Natural killer cell (primary cell): ENCODE results near the gene CACNA2D3. TPM values are rescaled to one million over a fixed set of nuclear protein-coding genes. Genes with fewer than 3 reads are reported as not detected.

ENCODE experiments used
- ATAC-seq, 3 donors: fragments of 150-1000 bp in 2 of 3; fragments of 200-7000 bp in 1 of 3; cut with Tn5 transposase; 1 replicate in 1 of 3; 2 replicates in 2 of 3; pipeline ENCODE4 v1.10.0; 2021; ENCODE audit warnings: mild to moderate bottlenecking in 2 of 3, moderate library complexity in 2 of 3
- DNase-seq, 2 donors: peaks; one replicate each; pipeline versions ENCODE4 v3.0.0 to v3.0.0-alpha.2; 2013 to 2021; ENCODE audit warnings: mixed read lengths in 1 of 2
- H3K27ac ChIP-seq: one replicate; pipeline ENCODE4 v1.5.1; 2013; ENCODE audit warnings: mild to moderate bottlenecking, low read length
- H3K27me3 ChIP-seq: one replicate; pipeline ENCODE4 v1.6.1; 2013; ENCODE audit warnings: low read length; ENCODE audit not compliant: control insufficient read depth, insufficient read depth
- H3K36me3 ChIP-seq: one replicate; pipeline ENCODE4 v1.6.1; 2013; ENCODE audit warnings: low read length; ENCODE audit not compliant: control insufficient read depth, insufficient read depth
- H3K4me1 ChIP-seq: one replicate; pipeline ENCODE4 v1.6.1; 2013; ENCODE audit warnings: low read length; ENCODE audit not compliant: control insufficient read depth, insufficient read depth
- H3K4me3 ChIP-seq: one replicate; pipeline ENCODE4 v1.5.1; 2013; ENCODE audit warnings: low read length
- H3K9me3 ChIP-seq: one replicate; pipeline ENCODE4 v1.6.1; 2013; ENCODE audit warnings: low read length; ENCODE audit not compliant: control insufficient read depth, insufficient read depth
- H3K27ac Mint-ChIP-seq, 2 donors: one replicate each; pipeline ENCODE4 v1.8.0; 2022; ENCODE audit warnings: mild to moderate bottlenecking in 2 of 2, mixed read lengths in 2 of 2, moderate library complexity in 1 of 2
- H3K27me3 Mint-ChIP-seq, 2 donors: one replicate each; pipeline ENCODE4 v1.8.0; 2022; ENCODE audit warnings: low read depth in 2 of 2, mixed read lengths in 2 of 2
- H3K36me3 Mint-ChIP-seq: one replicate; pipeline ENCODE4 v1.8.0; 2022; ENCODE audit warnings: mixed read lengths
- H3K4me1 Mint-ChIP-seq, 2 donors: one replicate each; pipeline ENCODE4 v1.8.0; 2022; ENCODE audit warnings: mixed read lengths in 2 of 2
- H3K4me3 Mint-ChIP-seq: one replicate; pipeline ENCODE4 v1.8.0; 2022; ENCODE audit warnings: mild to moderate bottlenecking, moderate library complexity, mixed read lengths
- H3K9me3 Mint-ChIP-seq, 2 donors: one replicate each; pipeline ENCODE4 v1.8.0; 2022; ENCODE audit warnings: mixed read lengths in 2 of 2
- WGBS: methylation state at CpG from one replicate; pipeline ENCODE4 v1.1.7; 2013; ENCODE audit warnings: missing lambda C conversion rate; ENCODE audit not compliant: insufficient coverage; 5-methylcytosine and 5-hydroxymethylcytosine counted together
- intact Hi-C: fragments of 100-400 bp; cut with micrococcal nuclease; formaldehyde crosslinking; loops from one replicate; pipeline ENCODE4 v1.14.2; 2022
- total RNA-seq, 4 donors: library from RNA; stranded (reverse); fragments of 120-200 nt in 1 of 4; gene quantifications; one replicate each; pipeline versions ENCODE4 v1.2.3 to v1.2.4, GENCODE V29; 2013 to 2022
- TF ChIP-seq, protein P1 (sequence below): fragments of 200-600 bp; IDR thresholded peaks from one replicate; pipeline ENCODE4 v1.8.0; 2022; ENCODE audit warnings: antibody characterized with exemption

CACNA2D3 gene
- total RNA-seq, 3 donors from 2014 or later (not counting 1 experiment from before 2014, with no cell fraction given), result 0.49 TPM; not detected in 2

DNA sequence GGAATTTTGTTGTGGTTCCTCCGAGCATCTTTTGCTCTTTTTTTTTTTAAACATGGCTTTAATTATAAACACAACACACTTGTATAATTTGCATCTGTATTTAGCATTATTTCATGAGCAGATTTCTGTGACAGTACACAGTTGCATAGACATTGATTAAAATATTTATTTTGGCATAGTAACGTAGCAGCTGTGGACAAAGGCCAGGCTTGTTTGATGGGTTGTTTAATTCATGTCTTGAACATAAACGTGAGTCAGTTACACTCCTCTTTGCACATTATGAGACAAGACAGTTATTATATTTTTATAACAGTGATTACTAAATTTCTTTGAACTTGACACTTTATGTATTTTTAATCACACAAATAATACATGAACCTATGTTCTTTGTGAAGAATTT is 182.5 kb downstream of the CACNA2D3 start:
- intact Hi-C loops, result no loop called here
- H3K27ac ChIP-seq, result no peak overlapping the region
- no peaks in the 10 kb centered on the region for H3K4me1 ChIP-seq
- DNase-seq (no peak), ATAC-seq (no peak)
- no peaks in the 10 kb centered on the region for H3K4me1 Mint-ChIP-seq
- H3K36me3 Mint-ChIP-seq, result no peaks in the 10 kb centered on the region
- TF ChIP-seq, protein P1, sequence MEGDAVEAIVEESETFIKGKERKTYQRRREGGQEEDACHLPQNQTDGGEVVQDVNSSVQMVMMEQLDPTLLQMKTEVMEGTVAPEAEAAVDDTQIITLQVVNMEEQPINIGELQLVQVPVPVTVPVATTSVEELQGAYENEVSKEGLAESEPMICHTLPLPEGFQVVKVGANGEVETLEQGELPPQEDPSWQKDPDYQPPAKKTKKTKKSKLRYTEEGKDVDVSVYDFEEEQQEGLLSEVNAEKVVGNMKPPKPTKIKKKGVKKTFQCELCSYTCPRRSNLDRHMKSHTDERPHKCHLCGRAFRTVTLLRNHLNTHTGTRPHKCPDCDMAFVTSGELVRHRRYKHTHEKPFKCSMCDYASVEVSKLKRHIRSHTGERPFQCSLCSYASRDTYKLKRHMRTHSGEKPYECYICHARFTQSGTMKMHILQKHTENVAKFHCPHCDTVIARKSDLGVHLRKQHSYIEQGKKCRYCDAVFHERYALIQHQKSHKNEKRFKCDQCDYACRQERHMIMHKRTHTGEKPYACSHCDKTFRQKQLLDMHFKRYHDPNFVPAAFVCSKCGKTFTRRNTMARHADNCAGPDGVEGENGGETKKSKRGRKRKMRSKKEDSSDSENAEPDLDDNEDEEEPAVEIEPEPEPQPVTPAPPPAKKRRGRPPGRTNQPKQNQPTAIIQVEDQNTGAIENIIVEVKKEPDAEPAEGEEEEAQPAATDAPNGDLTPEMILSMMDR, result no peak
- no peak overlapping the region for H3K4me3 Mint-ChIP-seq
- no peaks in the 10 kb centered on the region for H3K9me3 ChIP-seq
- H3K27me3 ChIP-seq, result no peaks in the 10 kb centered on the region
- WGBS, result 75% methylated on average over 2 of the region's 3 CpGs
- no peak overlapping the region for H3K4me3 ChIP-seq
- peaks cover 0 to 5% of the 10 kb centered on the region in 2 donors for H3K27me3 Mint-ChIP-seq
- H3K9me3 Mint-ChIP-seq, result no peaks in the 10 kb centered on the region
- no peak overlapping the region for H3K27ac Mint-ChIP-seq
- H3K36me3 ChIP-seq, result no peaks in the 10 kb centered on the region

DNA sequence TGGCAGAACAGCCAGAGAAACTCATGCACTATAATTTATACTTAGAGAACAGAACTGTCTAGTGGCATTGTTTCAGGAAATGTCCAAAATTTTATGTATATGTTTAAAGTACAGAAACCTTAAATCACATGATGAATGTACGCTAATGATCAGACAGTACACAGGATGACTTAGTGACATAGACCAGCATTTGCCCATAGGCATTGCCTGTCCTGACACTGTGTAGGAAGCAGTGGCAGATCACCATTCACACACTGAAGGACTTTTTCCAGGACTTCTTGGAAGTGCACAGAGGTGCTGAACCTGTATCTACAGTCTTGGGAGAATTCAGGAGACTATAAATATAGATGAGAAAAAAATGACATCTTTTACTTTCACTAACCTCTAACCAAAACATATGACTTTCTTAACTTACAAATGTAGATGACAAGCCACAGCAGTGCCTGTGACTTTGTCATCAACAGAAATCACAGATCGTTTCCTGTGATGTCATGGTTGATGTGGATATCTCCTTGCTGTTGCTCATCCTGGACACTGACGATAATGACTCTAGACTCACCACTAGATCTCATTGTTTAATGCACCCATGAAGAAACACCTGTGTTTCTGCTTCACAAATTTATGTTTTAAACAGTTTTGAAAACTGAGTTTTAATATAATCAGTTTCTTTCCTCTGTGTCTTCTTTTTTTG is 183.2 kb downstream of the CACNA2D3 start:
- ATAC-seq (no peak), DNase-seq (no peak)
- Mint-ChIP-seq H3K36me3 (no peaks in the 10 kb centered on the region), H3K27me3 (peaks cover 0 to 5% of the 10 kb centered on the region in 2 donors), H3K4me1 (no peaks in the 10 kb centered on the region), H3K27ac (no peak overlapping the region), H3K9me3 (no peaks in the 10 kb centered on the region), H3K4me3 (no peak overlapping the region)
- H3K4me3 ChIP-seq, result no peak overlapping the region
- no peaks in the 10 kb centered on the region for H3K4me1 ChIP-seq
- no peaks in the 10 kb centered on the region for H3K9me3 ChIP-seq
- H3K27ac ChIP-seq, result no peak overlapping the region
- TF ChIP-seq, protein P1, result no peak
- no peaks in the 10 kb centered on the region for H3K27me3 ChIP-seq
- no peaks in the 10 kb centered on the region for H3K36me3 ChIP-seq
- intact Hi-C loops, result no loop called here
- 48% methylated on average over 2 of the region's 3 CpGs for WGBS

DNA sequence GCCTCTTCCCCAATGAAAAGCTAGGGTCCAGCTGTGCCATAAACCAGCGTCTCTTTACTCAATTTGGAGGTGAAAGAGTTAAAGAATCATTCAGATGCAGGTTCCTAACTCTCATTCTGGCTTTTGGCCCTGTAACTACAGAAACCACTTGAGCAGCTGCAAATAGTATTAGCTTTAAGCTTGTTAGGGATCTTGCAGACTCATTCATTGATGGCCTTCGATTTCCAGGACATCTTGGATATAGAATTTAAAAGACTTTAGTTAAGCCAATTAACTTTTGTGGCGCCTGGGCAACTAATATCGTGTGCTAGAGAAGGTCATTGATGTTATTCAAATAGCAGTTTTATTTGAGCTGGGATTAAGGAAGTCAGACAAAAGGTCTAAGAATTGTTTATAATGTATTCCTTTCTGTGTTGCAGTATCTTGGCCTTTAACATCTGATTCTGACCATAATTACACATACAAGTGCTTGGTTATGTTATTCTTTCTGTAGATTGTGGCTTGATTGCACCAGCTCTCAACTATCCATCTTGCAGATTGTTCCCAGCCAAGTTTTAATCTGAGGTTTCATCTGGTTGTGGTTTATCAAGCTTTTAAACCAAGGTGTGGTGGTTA is 185.3 kb downstream of the CACNA2D3 start:
- no peaks in the 10 kb centered on the region for H3K4me1 Mint-ChIP-seq
- no peaks in the 10 kb centered on the region for H3K36me3 Mint-ChIP-seq
- TF ChIP-seq, protein P1, result no peak
- H3K27me3 Mint-ChIP-seq, result peaks cover 0 to 4% of the 10 kb centered on the region in 2 donors
- Histone ChIP-seq H3K4me1 (no peaks in the 10 kb centered on the region), H3K36me3 (no peaks in the 10 kb centered on the region), H3K9me3 (no peaks in the 10 kb centered on the region), H3K27me3 (no peaks in the 10 kb centered on the region), H3K27ac (no peak overlapping the region), H3K4me3 (no peak overlapping the region)
- WGBS, result 72% methylated on average over 4 of the region's 4 CpGs
- no peak overlapping the region for H3K4me3 Mint-ChIP-seq
- intact Hi-C loops, result no loop called here
- no peak overlapping the region for H3K27ac Mint-ChIP-seq
- DNase-seq, result no peak
- H3K9me3 Mint-ChIP-seq, result no peaks in the 10 kb centered on the region
- ATAC-seq, result no peak
